H1 (cell line): Measurements from ENCODE around the gene PPOX. TPM values are rescaled to one million over a fixed set of nuclear protein-coding genes. Genes with fewer than 3 reads are reported as not detected.

Experiments used
- CHD2 ChIP-seq: IDR thresholded peaks from 2 replicates; pipeline ENCODE4 v1.6.1; 2012; ENCODE audit warnings: low read length, improper control_type of control experiment
- EZH2 ChIP-seq: fragments of 200-600 bp; sonication (generic); IDR thresholded peaks from 2 replicates; pipeline ENCODE4 v1.7.1; 2012; ENCODE audit warnings: low read depth, mild to moderate bottlenecking, moderate library complexity, low read length, inconsistent platforms; ENCODE audit not compliant: severe bottlenecking
- JUN ChIP-seq: IDR thresholded peaks from 2 replicates; pipeline ENCODE4 v1.6.1; 2011; ENCODE audit warnings: low read depth, mild to moderate bottlenecking, improper control_type of control experiment, low read length
- MAFK ChIP-seq: IDR thresholded peaks from 2 replicates; pipeline ENCODE4 v1.6.1; 2012; ENCODE audit warnings: low read depth, mild to moderate bottlenecking, improper control_type of control experiment, low read length
- NRF1 ChIP-seq: IDR thresholded peaks from 2 replicates; pipeline ENCODE4 v1.6.1; 2011; ENCODE audit warnings: mild to moderate bottlenecking, low read depth, low read length, improper control_type of control experiment
- SIX5 ChIP-seq: IDR thresholded peaks from 2 replicates; pipeline ENCODE4 v1.6.1; 2011; ENCODE audit warnings: mild to moderate bottlenecking, low read depth, low read length
- SP1 ChIP-seq: IDR thresholded peaks from 2 replicates; pipeline ENCODE4 v1.6.1; 2011; ENCODE audit warnings: low read depth, low read length
- SP2 ChIP-seq: IDR thresholded peaks from 2 replicates; pipeline ENCODE4 v1.6.1; 2012; ENCODE audit warnings: mild to moderate bottlenecking, low read length, inconsistent platforms
- polyA plus RNA-seq, 7 experiments: library from polyadenylated mRNA; depleted of rRNA in 3 of 7; stranded (reverse) in 5 of 7; unstranded in 2 of 7; fragments of >200 nt in 5 of 7; fragments of 200-250 nt in 2 of 7; gene quantifications; 1 replicate in 5 of 7; 2 replicates in 1 of 7; 4 replicates in 1 of 7; pipeline versions ENCODE4 v1.2.1 to v1.2.3, GENCODE V29; 2011 to 2013; ENCODE audit warnings: missing spikeins in 2 of 7, mixed read lengths in 2 of 7
- total RNA-seq: library from RNA; stranded (reverse); fragmentation: NEBNext Ultra II Directional; extraction: Animal tissue kit (Norgen Biotek cat#: 25700); gene quantifications from 2 replicates; pipeline ENCODE4 v1.2.1, GENCODE V29; 2021
- TF ChIP-seq, protein P1 (sequence below): fragments of 300-600 bp; sonication (generic); IDR thresholded peaks from 2 replicates; pipeline ENCODE4 v1.7.1; 2012; ENCODE audit warnings: low read length, moderate library complexity, mild to moderate bottlenecking, inconsistent platforms; ENCODE audit not compliant: insufficient replicate concordance
- TF ChIP-seq, protein P2 (sequence below): IDR thresholded peaks from 2 replicates; pipeline ENCODE4 v1.6.1; 2012; ENCODE audit warnings: inconsistent platforms

The PPOX gene
- total and polyA plus RNA-seq, 2 of the 8 experiments (the other 6 are each of a cell fraction or from before 2014, with no cell fraction given), result 39.4 to 40.4 TPM

DNA sequence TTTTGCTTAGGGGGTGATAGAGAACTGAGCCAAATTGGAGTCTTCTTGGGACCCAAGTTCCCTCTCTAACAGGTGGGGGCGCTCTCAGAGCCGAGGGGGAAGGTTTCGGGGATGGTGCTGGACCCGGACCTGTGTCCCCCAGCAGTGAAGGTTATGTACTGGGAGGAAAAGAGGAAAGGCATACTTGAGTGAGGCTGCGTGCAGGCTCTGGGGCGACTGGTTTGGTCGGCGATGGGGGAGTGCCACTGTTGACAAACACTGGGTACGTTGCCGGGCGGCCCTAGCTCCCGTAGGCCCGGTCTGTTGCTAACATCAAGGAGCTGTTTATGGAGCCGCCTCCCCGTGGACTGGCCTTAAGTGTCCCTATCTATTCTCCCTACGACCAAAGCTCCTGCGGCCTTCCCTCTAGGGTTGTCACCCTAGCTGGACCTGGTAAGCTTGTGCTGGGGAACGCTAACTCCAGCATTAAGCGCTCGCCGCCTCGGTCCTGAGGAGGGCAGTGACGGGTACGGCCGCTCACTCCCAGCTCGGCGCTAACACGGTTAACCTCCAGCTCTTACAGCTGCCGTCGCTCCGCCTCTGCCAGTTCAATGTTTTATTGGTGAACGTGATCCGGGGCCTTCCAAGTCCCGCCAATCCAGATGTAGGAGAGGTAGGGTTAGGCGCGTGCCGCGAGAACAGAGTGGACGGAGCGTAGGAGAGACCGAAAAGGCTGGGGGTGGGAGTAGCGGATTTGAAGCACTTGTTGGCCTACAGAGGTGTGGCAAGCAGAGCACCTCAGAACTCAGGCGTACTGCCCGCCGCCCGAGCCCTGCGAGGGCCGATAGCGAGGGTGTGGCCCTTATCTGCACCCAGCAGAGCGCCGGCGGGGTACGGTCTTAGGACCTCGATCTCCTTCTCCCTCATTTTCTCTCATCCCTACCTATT is at the start of gene PPOX (continued):
- TF ChIP-seq, protein P1, sequence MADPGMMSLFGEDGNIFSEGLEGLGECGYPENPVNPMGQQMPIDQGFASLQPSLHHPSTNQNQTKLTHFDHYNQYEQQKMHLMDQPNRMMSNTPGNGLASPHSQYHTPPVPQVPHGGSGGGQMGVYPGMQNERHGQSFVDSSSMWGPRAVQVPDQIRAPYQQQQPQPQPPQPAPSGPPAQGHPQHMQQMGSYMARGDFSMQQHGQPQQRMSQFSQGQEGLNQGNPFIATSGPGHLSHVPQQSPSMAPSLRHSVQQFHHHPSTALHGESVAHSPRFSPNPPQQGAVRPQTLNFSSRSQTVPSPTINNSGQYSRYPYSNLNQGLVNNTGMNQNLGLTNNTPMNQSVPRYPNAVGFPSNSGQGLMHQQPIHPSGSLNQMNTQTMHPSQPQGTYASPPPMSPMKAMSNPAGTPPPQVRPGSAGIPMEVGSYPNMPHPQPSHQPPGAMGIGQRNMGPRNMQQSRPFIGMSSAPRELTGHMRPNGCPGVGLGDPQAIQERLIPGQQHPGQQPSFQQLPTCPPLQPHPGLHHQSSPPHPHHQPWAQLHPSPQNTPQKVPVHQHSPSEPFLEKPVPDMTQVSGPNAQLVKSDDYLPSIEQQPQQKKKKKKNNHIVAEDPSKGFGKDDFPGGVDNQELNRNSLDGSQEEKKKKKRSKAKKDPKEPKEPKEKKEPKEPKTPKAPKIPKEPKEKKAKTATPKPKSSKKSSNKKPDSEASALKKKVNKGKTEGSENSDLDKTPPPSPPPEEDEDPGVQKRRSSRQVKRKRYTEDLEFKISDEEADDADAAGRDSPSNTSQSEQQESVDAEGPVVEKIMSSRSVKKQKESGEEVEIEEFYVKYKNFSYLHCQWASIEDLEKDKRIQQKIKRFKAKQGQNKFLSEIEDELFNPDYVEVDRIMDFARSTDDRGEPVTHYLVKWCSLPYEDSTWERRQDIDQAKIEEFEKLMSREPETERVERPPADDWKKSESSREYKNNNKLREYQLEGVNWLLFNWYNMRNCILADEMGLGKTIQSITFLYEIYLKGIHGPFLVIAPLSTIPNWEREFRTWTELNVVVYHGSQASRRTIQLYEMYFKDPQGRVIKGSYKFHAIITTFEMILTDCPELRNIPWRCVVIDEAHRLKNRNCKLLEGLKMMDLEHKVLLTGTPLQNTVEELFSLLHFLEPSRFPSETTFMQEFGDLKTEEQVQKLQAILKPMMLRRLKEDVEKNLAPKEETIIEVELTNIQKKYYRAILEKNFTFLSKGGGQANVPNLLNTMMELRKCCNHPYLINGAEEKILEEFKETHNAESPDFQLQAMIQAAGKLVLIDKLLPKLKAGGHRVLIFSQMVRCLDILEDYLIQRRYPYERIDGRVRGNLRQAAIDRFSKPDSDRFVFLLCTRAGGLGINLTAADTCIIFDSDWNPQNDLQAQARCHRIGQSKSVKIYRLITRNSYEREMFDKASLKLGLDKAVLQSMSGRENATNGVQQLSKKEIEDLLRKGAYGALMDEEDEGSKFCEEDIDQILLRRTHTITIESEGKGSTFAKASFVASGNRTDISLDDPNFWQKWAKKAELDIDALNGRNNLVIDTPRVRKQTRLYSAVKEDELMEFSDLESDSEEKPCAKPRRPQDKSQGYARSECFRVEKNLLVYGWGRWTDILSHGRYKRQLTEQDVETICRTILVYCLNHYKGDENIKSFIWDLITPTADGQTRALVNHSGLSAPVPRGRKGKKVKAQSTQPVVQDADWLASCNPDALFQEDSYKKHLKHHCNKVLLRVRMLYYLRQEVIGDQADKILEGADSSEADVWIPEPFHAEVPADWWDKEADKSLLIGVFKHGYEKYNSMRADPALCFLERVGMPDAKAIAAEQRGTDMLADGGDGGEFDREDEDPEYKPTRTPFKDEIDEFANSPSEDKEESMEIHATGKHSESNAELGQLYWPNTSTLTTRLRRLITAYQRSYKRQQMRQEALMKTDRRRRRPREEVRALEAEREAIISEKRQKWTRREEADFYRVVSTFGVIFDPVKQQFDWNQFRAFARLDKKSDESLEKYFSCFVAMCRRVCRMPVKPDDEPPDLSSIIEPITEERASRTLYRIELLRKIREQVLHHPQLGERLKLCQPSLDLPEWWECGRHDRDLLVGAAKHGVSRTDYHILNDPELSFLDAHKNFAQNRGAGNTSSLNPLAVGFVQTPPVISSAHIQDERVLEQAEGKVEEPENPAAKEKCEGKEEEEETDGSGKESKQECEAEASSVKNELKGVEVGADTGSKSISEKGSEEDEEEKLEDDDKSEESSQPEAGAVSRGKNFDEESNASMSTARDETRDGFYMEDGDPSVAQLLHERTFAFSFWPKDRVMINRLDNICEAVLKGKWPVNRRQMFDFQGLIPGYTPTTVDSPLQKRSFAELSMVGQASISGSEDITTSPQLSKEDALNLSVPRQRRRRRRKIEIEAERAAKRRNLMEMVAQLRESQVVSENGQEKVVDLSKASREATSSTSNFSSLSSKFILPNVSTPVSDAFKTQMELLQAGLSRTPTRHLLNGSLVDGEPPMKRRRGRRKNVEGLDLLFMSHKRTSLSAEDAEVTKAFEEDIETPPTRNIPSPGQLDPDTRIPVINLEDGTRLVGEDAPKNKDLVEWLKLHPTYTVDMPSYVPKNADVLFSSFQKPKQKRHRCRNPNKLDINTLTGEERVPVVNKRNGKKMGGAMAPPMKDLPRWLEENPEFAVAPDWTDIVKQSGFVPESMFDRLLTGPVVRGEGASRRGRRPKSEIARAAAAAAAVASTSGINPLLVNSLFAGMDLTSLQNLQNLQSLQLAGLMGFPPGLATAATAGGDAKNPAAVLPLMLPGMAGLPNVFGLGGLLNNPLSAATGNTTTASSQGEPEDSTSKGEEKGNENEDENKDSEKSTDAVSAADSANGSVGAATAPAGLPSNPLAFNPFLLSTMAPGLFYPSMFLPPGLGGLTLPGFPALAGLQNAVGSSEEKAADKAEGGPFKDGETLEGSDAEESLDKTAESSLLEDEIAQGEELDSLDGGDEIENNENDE, result no peak
- TF ChIP-seq SP2, result no peak
- TF ChIP-seq NRF1, result no peak
- TF ChIP-seq EZH2, result no peak
- no peak for TF ChIP-seq JUN
- TF ChIP-seq, protein P2, sequence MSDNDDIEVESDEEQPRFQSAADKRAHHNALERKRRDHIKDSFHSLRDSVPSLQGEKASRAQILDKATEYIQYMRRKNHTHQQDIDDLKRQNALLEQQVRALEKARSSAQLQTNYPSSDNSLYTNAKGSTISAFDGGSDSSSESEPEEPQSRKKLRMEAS, result peak; percentile 90
- TF ChIP-seq SP1, result peak; percentile 68; the same call in 1 of the 2 replicates
- peak; percentile 91 for TF ChIP-seq CHD2
- no peak for TF ChIP-seq SIX5
- TF ChIP-seq MAFK, result no peak
